Frontal cortex (tissue), 4 donors: Measurements from ENCODE around the gene APBA3. TPM values are rescaled to one million over a fixed set of nuclear protein-coding genes. Genes with fewer than 3 reads are reported as not detected.
A peak's percentile ranks its signal among the peaks of the same experiment; 100 is the strongest.
"Not testable (repeated sequence)": the region's sequence is repeated elsewhere in the genome, so short reads cannot be mapped to it uniquely, and the experiment has no call there.

Source experiments
- DNase-seq, 2 donors: peaks; one replicate each; pipeline ENCODE4 v3.0.0; 2012; ENCODE audit warnings: low spot score in 2 of 2
- FAIRE-seq: peaks from 2 replicates; lab custom pipeline; 2012; peaks lifted over from hg19 to GRCh38; lab: Jason Lieb, UNC
- total RNA-seq: library from RNA; depleted of rRNA; stranded (reverse); fragments of >200 nt; gene quantifications from one replicate; pipeline ENCODE4 v1.2.3, GENCODE V29; 2014
- donor health status: control.
- donor health status: control.
- donor health status: control.

APBA3 gene
- total RNA-seq, 1 donor from 2014 or later: 12.6 TPM

- FAIRE-seq: no peak
Measured at GRCh38 chr19:3773814-3774515, 12.5 kb upstream of the APBA3 start.

DNA sequence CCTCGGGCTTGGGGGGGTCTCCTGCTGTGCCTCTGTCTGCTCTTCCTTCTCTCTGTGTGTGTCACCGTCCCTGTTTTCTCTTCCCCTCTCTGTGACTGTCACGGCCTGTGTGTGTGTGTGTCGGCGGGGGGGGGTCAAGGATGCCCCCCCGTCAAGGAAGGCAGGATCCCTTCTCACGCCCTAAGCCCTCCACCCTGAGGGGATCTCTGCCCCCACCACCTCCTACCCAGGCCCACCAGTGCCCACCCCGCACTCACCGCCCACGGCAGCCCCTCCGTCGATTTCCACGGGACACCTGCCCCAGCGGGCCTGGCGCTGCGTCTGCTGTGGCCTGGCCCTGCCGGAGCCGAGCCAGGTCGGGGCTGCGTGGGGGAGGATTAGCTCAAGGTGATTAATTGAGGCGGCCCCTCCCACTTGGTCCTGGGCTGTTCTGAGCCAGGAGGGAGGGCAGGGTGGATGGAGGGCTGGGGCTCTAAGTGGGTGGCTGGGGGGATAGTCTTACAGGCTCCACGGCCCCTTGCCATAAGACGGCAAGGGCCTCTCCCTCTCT lies 10.5 kb upstream of the APBA3 start, which contains the start of gene RAX2:
Gene RAX2 (minus strand): TSS at position 323 of the 550 bp plus-strand sequence. CDS start 486 bp downstream, outside the sequence.
- DNase-seq (no peak), FAIRE-seq (no peak)

More at GRCh38 chr19:3773814-3774515, 12.5 kb upstream of the APBA3 start:
- DNase-seq: no peak

GRCh38 chr19:3771000-3771905 lies 9.8 kb upstream of the APBA3 start:
- DNase-seq (no peak), FAIRE-seq (no peak)

- FAIRE-seq (no peak), DNase-seq (no peak)
Measured at GRCh38 chr19:3770136-3770999, 8.9 kb upstream of the APBA3 start.

DNA sequence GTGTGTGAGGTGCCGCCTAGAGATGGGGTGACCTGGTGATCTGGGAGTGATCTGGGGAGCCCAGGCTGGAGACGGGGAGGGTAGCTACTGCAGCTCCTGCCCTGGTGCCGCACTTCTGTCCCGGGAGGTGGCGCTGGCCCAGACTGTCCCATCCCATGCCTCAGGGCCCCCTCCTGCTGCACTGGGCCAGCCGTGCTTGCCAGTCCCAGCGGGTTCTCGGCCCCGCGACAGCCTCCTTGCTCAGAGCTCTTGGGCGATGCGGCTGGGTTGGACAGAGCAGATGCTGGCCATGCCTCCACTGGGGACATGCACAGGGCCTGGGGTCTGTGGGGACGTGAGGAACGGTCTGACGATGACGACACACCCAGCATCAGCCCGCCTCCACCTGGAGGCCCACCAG lies 8.0 kb upstream of the APBA3 start:
- DNase-seq: no peak
- FAIRE-seq: no peak

DNA sequence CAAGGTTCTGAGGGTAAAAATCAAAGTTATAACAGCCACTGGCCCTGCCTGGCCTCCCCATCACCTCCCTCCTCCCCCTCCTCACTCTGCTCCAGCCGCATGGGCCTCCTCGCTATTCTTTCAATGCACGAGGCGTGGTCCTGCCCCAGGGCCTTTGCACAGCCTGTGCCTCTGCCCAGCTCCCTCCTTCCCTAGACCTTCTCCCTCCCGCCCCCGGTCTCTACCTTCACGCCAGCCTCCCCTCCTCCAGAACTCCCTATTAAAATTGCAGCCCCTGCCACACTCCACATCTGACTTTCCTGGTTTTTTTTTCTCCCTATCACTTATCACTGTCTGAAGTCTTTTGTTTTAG lies 7.2 kb upstream of the APBA3 start:
- DNase-seq (no peak), FAIRE-seq (no peak)

- no peak for FAIRE-seq
- no peak for DNase-seq
Measured at GRCh38 chr19:3768015-3768747, 6.7 kb upstream of the APBA3 start.

DNA sequence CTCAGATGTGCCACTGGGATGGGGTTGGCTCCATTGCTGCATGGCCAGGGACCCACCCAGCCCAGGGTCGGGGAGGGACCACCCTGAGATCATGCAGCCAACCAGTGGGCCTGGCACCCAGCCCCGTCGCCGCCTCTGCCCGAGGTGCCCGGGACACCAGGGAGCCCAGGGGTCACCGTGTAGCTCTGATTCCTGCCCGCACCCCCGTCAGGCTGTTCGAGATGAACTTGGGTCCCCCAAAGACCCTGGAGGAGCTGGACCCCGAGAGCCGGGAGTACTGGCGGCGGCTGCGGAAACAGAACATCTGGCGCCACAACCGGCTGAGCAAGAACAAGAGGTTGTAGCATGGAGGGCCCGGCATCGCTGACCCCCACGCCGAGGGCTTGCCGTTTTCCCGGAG lies 5.6 kb upstream of the APBA3 start:
- FAIRE-seq (no peak), DNase-seq (no peak)

DNA sequence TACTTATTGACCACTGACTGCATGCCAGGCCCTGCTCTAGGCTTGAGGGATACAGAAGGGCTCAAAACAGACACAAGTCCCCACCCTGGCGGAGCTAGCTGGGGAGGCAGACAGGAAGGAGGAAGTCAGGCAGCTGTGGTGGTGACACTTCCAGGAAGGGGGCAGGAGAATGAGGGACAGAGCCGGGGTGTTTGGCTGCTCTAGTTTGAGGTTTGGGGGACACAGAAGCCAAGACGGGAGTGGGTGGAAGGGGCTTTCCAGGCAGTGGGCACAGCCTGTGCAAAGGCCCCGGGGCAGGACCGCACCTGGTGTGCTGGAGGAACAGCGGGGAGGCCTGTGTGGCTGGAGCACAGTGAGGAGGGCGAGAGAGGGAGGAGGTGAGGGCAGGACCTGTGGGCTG lies 5.0 kb upstream of the APBA3 start:
- FAIRE-seq (no peak), DNase-seq (no peak)

- not testable (repeated sequence) for FAIRE-seq, DNase-seq
Measured at GRCh38 chr19:3765757-3766156, 4.3 kb upstream of the APBA3 start.

DNA sequence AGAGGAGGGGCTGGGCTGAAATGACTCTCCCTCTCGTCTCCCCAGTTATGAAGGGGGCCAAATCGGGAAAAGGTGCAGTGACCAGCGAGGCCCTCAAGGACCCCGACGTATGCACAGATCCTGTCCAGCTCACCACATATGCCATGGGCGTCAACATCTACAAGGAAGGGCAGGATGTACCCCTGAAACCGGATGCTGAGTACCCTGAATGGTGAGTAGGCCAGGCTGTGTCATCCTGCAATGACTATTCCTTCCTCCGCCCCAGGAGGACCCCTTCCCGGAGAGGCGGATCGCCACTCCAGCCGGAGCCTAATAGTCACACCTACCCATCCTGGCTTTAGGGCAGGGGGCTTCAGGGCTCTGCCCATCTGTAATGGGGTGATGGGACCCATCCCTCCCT lies 3.6 kb upstream of the APBA3 start:
- FAIRE-seq: no peak
- no peak for DNase-seq

DNA sequence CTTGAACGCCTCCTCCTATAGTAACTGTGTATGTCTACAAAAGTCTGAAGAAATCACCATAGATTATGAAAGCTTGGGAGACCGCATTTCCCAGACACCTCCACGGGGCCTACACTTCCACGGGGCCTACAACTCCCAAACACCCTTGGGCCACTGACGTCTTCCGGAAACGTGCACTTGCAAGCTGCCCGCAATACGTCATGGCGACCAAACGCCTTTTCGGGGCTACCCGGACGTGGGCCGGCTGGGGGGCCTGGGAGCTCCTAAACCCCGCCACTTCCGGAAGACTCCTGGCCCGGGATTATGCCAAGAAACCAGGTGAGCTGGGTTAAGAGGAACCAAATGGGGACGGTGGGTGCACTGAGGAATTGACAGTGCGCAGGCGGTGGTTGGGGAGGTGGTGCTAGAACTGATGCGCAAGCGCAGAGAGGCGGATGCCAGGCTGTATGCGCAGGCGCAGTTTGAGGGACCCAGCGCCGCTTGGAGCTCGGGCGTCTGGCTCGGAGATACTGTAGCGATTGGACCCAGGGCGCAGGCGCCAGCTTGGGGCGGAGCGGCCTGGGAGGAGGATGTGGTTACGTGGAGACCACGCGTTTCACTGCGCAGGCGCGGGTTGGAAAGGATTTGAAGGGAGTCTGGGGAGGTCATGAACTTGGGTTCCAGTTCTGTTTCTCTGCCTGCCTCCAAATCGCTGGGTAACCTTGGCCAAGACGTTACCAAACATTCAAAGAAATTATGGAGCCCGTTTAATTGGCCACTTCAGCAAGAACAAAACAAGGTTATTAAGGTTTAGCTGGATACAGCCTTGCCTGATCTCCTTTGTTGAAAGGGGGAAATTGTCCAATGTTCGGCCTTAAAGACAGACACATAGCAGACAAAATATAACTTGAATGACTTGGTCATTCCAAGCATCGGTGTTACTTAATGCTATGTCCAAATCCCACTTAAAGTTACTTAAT lies 1.3 kb upstream of the APBA3 start, which contains the start of gene MRPL54:
Gene MRPL54 (plus strand): TSS at position 182 of the 959 bp plus-strand sequence. CDS start 19 bp downstream, at position 201.
- DNase-seq (peak; percentile 95 to 96), FAIRE-seq (no peak)

DNA sequence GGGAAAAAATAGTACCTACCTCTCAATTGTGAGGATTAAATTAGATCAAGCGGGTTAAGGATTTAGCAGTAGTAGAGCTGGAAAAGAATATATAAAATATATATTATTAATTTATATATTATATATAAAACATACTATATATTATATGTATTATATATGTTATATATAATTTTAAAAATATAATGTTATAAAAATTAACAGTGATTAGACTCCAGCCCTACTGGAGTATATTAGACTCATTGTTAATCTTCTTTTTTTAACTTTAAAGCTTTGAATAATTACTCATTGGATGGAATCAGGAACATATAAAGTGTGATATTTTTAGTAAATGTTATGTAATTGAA lies 610 bp upstream of the APBA3 start:
- DNase-seq: no peak
- no peak for FAIRE-seq

- no peak for DNase-seq
- no peak for FAIRE-seq
Measured at GRCh38 chr19:3760871-3761361, 576 bp downstream of the APBA3 start.

GRCh38 chr19:3759482-3760254 lies 1.8 kb downstream of the APBA3 start:
- FAIRE-seq (no peak), DNase-seq (no peak)

DNA sequence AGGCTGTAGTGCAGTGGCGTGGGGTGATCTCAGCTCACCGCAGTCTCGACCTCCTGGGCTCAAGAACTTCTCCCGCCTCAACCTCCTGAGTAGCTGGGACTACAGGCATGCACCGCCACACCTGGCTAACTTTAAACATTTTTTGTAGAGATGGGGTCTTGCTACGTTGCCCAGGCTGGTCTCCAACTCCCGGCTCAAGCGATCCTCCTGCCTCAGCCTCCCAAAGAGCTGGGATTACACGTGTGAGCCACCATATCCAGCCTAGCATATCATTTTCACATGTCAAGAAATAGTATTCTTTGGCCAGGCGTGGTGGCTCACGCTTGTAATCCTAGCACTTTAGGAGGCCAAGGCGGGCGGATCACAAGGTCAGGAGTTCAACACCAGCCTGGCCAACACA lies 3.2 kb downstream of the APBA3 start:
- DNase-seq, FAIRE-seq: not testable (repeated sequence)

DNA sequence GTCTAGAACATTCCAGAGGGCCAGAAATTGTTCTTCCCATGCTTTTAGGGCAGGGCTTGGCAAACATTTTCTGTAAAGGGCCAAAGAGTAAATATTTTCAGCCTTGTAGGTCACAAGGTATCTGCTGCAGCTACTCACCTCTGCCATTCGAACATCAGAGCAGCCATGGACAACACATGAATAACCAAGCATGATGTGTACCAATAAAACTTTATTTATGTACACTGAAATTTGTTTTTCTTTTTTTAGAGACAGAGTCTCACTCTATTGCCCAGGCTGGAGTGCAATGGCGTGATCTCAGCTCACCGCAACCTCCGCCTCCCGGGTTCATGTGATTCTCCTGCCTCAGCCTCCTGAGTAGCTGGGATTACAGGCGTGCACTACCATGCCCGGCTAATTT lies 3.8 kb downstream of the APBA3 start:
- not testable (repeated sequence) for FAIRE-seq

More for the DNA sequence above, 3.8 kb downstream of the APBA3 start:
- DNase-seq: not testable (repeated sequence)
